K562 (cell line): ENCODE results near the gene PIGL. TPM values are rescaled to one million over a fixed set of nuclear protein-coding genes. Genes with fewer than 3 reads are reported as not detected.

Experiments used
- ATAC-seq: fragments of 200-7000 bp; cut with Tn5 transposase; 3 replicates; pipeline ENCODE4 v1.9.1; 2020; ENCODE audit warnings: moderate library complexity
- BruUV-seq: library from RNA; stranded (reverse); fragments of 400-500 nt; replicated peaks from 2 replicates; lab custom pipeline; 2021; lab: Mats Ljungman, UMichigan
- CTCF ChIA-PET: fragments of 300-600 bp; formaldehyde crosslinking; extraction: SDS; loops from one replicate; lab custom pipeline; 2021; ENCODE audit warnings: low intra/inter-chr PET ratio; lab: Yijun Ruan, JAX
- POLR2A ChIA-PET: fragments of 300-600, 350-650 bp; sonication (Branson Sonifier 250); formaldehyde crosslinking; extraction: SDS; loops from one replicate; lab custom pipeline; 2021; ENCODE audit warnings: antibody characterized with exemption, inconsistent platforms; lab: Yijun Ruan, JAX
- DNase-seq, 4 experiments: peaks; one replicate each; pipeline versions ENCODE4 v3.0.0 to v3.0.0-alpha.2; 2011 to 2018; ENCODE audit warnings: low spot score in 3 of 4, mixed read lengths in 3 of 4; ENCODE audit errors: extremely low read depth in 1 of 4
- FAIRE-seq: peaks from 2 replicates; lab custom pipeline; 2011; peaks lifted over from hg19 to GRCh38; lab: Jason Lieb, UNC
- H2AFZ ChIP-seq: 2 replicates; pipeline ENCODE4 v1.6.0; 2011; ENCODE audit warnings: low read depth, low read length, control low read depth, inconsistent platforms
- H3K27ac ChIP-seq: fragments of 200-600 bp; 3 replicates; pipeline ENCODE4 v1.8.0; 2011; ENCODE audit warnings: low read depth, mild to moderate bottlenecking, control low read depth, inconsistent platforms, low read length, moderate library complexity, mixed read lengths; ENCODE audit errors: extremely low read depth
- H3K27me3 ChIP-seq, 2 experiments: fragments of 300-600 bp in 1 of 2; 2 replicates in 1 of 2; 3 replicates in 1 of 2; pipeline versions ENCODE4 v1.6.0 to v1.8.0; 2011; ENCODE audit warnings: inconsistent platforms in 2 of 2, low read length in 2 of 2, mild to moderate bottlenecking in 1 of 2, mixed read lengths in 1 of 2, moderate library complexity in 1 of 2; ENCODE audit not compliant: control insufficient read depth in 2 of 2, insufficient read depth in 2 of 2
- H3K36me3 ChIP-seq: fragments of 300-600 bp; 3 replicates; pipeline ENCODE4 v1.8.0; 2011; ENCODE audit warnings: mild to moderate bottlenecking, low read length, inconsistent platforms; ENCODE audit not compliant: control insufficient read depth, insufficient read depth
- H3K4me1 ChIP-seq, 2 experiments: fragments of 200-600 bp in 1 of 2; replicated peaks in 1 of 2; 2 replicates in 1 of 2; 3 replicates in 1 of 2; pipeline versions ENCODE4 v1.5.1 to v1.8.0; 2011; ENCODE audit warnings: inconsistent platforms in 2 of 2, low read length in 2 of 2, mild to moderate bottlenecking in 1 of 2, mixed read lengths in 1 of 2, moderate library complexity in 1 of 2; ENCODE audit not compliant: control insufficient read depth in 2 of 2, insufficient read depth in 2 of 2
- H3K4me2 ChIP-seq: 2 replicates; pipeline ENCODE4 v1.6.1; 2011; ENCODE audit warnings: low read length, control low read depth, inconsistent platforms, mixed read lengths; ENCODE audit not compliant: insufficient read depth
- H3K4me3 ChIP-seq: fragments of 200-600 bp; sonication (generic), shearing (Covaris generic); 2 replicates; pipeline ENCODE4 v1.5.1; 2016; ENCODE audit warnings: control low read depth, inconsistent platforms
- H3K79me2 ChIP-seq: fragments of 200-600 bp; 3 replicates; pipeline ENCODE4 v1.8.0; 2011; ENCODE audit warnings: low read length, inconsistent platforms; ENCODE audit not compliant: control insufficient read depth, insufficient read depth
- H3K9ac ChIP-seq, 2 experiments: 2 replicates each; pipeline versions ENCODE4 v1.6.0 to v1.6.1; 2011; ENCODE audit warnings: low read depth in 2 of 2, low read length in 2 of 2, control low read depth in 1 of 2, inconsistent platforms in 1 of 2, mild to moderate bottlenecking in 1 of 2, mixed read lengths in 1 of 2; ENCODE audit not compliant: insufficient read depth in 1 of 2
- H3K9me1 ChIP-seq: one replicate; pipeline ENCODE4 v1.6.0; 2011; ENCODE audit warnings: inconsistent platforms, mild to moderate bottlenecking, low read length, moderate library complexity; ENCODE audit not compliant: control insufficient read depth, insufficient read depth
- H3K9me3 ChIP-seq: replicated peaks from 2 replicates; pipeline ENCODE4 v1.5.1; 2011; ENCODE audit warnings: low read depth, low read length, inconsistent platforms; ENCODE audit not compliant: control insufficient read depth, insufficient read depth
- H4K20me1 ChIP-seq: replicated peaks from 2 replicates; pipeline ENCODE4 v1.6.1; 2011; ENCODE audit warnings: low read length, inconsistent platforms, mixed read lengths; ENCODE audit not compliant: control insufficient read depth, insufficient read depth
- CEBPB ChIP-seq: fragments of 450-650 bp; IDR thresholded peaks from 2 replicates; pipeline ENCODE4 v1.6.1; 2016; ENCODE audit warnings: missing genetic modification characterization, missing compliant biosample characterization
- CEBPG ChIP-seq, 3 experiments: fragments of 200-800 bp in 1 of 3; sonication (Bioruptor generic) in 1 of 3; sonication (generic) in 1 of 3; formaldehyde crosslinking in 1 of 3; IDR thresholded peaks in 2 of 3; conservative IDR thresholded peaks in 1 of 3; 2 replicates each; pipeline versions ENCODE4 v1.6.1 to v1.8.0; 2016 to 2022; ENCODE audit warnings: missing compliant biosample characterization in 2 of 3, missing genetic modification characterization in 2 of 3, mild to moderate bottlenecking in 1 of 3, missing genetic modification reagents in 1 of 3
- CREM ChIP-seq: IDR thresholded peaks from 2 replicates; pipeline ENCODE4 v1.6.1; 2014; ENCODE audit warnings: antibody characterized with exemption, low read depth
- CTCF ChIP-seq, 3 experiments: IDR thresholded peaks in 2 of 3; conservative IDR thresholded peaks in 1 of 3; 2 replicates each; pipeline ENCODE4 v1.5.1; 2011 to 2012; ENCODE audit warnings: low read length in 3 of 3, mild to moderate bottlenecking in 3 of 3, control low read depth in 2 of 3, improper control_type of control experiment in 1 of 3, inconsistent platforms in 1 of 3, low read depth in 1 of 3, mixed read lengths in 1 of 3, moderate library complexity in 1 of 3; ENCODE audit not compliant: insufficient read depth in 2 of 3
- CXXC5 ChIP-seq: fragments of 250-450 bp; sonication (Bioruptor Pico); IDR thresholded peaks from 2 replicates; pipeline ENCODE4 v1.8.0; 2022; ENCODE audit warnings: inconsistent platforms, mild to moderate bottlenecking, moderate library complexity
- DPF2 ChIP-seq: fragments of 450-650 bp; IDR thresholded peaks from 2 replicates; pipeline ENCODE4 v1.6.1; 2016
- HSF4 ChIP-seq: fragments of 250-450 bp; sonication (Bioruptor Pico); IDR thresholded peaks from 2 replicates; pipeline ENCODE4 v2.1.2; 2022; ENCODE audit warnings: mild to moderate bottlenecking, moderate library complexity, borderline replicate concordance
- MCM5 ChIP-seq: fragments of 450-650 bp; IDR thresholded peaks from 2 replicates; pipeline ENCODE4 v1.6.1; 2016; ENCODE audit warnings: low read depth
- MTA3 ChIP-seq: fragments of 450-650 bp; formaldehyde crosslinking; IDR thresholded peaks from 2 replicates; pipeline ENCODE4 v1.6.1; 2017; ENCODE audit warnings: mild to moderate bottlenecking, borderline replicate concordance
- MYNN ChIP-seq, 2 experiments: sonication (generic); formaldehyde crosslinking in 1 of 2; IDR thresholded peaks; 2 replicates each; pipeline versions ENCODE4 v1.5.0 to v1.6.1; 2016 to 2020; ENCODE audit warnings: antibody characterized with exemption in 1 of 2, missing genetic modification reagents in 1 of 2
- POU5F1 ChIP-seq: fragments of 150-350 bp; IDR thresholded peaks from 2 replicates; pipeline ENCODE4 v1.6.1; 2014; ENCODE audit warnings: borderline replicate concordance, low read length, low read depth, mild to moderate bottlenecking; ENCODE audit not compliant: partially characterized antibody
- RB1 ChIP-seq: fragments of 450-650 bp; IDR thresholded peaks from 2 replicates; pipeline ENCODE4 v1.6.1; 2017; ENCODE audit warnings: low read depth, mild to moderate bottlenecking
- TFAP4 ChIP-seq: sonication (generic); formaldehyde crosslinking; IDR thresholded peaks from 2 replicates; pipeline ENCODE4 v1.8.0; 2022; ENCODE audit warnings: missing genetic modification reagents, mild to moderate bottlenecking, moderate library complexity, borderline replicate concordance
- ZBTB34 ChIP-seq: fragments of 250-450 bp; sonication (Bioruptor Pico); IDR thresholded peaks from 2 replicates; pipeline ENCODE4 v1.8.0; 2021; ENCODE audit warnings: mild to moderate bottlenecking, moderate library complexity
- ZEB2 ChIP-seq: fragments of 450-650 bp; IDR thresholded peaks from 2 replicates; pipeline ENCODE4 v1.6.1; 2016
- ZNF121 ChIP-seq: sonication (generic); formaldehyde crosslinking; conservative IDR thresholded peaks from 2 replicates; pipeline ENCODE4 v1.8.0; 2022; ENCODE audit warnings: missing genetic modification reagents
- ZNF133 ChIP-seq: fragments of 250-450 bp; sonication (Bioruptor Pico); IDR thresholded peaks from 2 replicates; pipeline ENCODE4 v1.4.0; 2020; ENCODE audit warnings: mild to moderate bottlenecking
- ZNF175 ChIP-seq: fragments of 200-800 bp; sonication (Bioruptor generic); IDR thresholded peaks from 2 replicates; pipeline ENCODE4 v1.6.1; 2016; ENCODE audit warnings: low read depth, mild to moderate bottlenecking, missing genetic modification characterization, missing compliant biosample characterization
- WGBS: fragments of 100-300 bp; shearing (Covaris generic); methylation state at CpG from one replicate; pipeline ENCODE4 v1.1.6; 2016; ENCODE audit warnings: low coverage, mixed read lengths; ENCODE audit not compliant: insufficient coverage; ENCODE audit errors: missing lambda C conversion rate; 5-methylcytosine and 5-hydroxymethylcytosine counted together
- in situ Hi-C: fragments of 300-500 bp; cut with MboI; formaldehyde crosslinking; loops from 4 replicates; pipeline ENCODE4 v1.15.0; 2018; ENCODE audit warnings: inconsistent platforms, mixed read lengths
- intact Hi-C: fragments of 100-400 bp; cut with micrococcal nuclease; formaldehyde crosslinking; loops from 2 replicates; pipeline ENCODE4 v1.14.2; 2022
- polyA plus RNA-seq, 8 experiments: library from polyadenylated mRNA; depleted of rRNA in 4 of 8; stranded (reverse) in 5 of 8; unstranded in 3 of 8; fragments of >200 nt; fragmentation: Nextera tagmentation in 2 of 8; fragmentation: Illumina TruSeq in 1 of 8; extraction: Ambion mirVana in 2 of 8; extraction: Trizol in 1 of 8; gene quantifications; 2 replicates each; pipeline versions ENCODE4 v1.2.1 to v1.2.3, GENCODE V29; 2011 to 2014; ENCODE audit warnings: inconsistent platforms in 1 of 8, missing spikeins in 1 of 8
- total RNA-seq, 7 experiments: library from RNA; depleted of rRNA in 6 of 7; stranded (reverse); fragments of >200 nt in 6 of 7; fragmentation: Illumina TruSeq in 2 of 7; extraction: Trizol in 2 of 7; gene quantifications; 2 replicates each; pipeline versions ENCODE4 v1.2.1 to v1.2.3, GENCODE V29; 2011 to 2021; ENCODE audit warnings: low replicate concordance in 1 of 7

PIGL gene
- total and polyA plus RNA-seq, 9 of the 15 experiments (the other 6 are each of a cell fraction or from before 2014, with no cell fraction given): 19.9 to 55.3 (median 29.6) TPM

GRCh38 chr17:16283705-16284104 lies 66.7 kb downstream of the PIGL start:
- CTCF ChIA-PET: no interaction called here
- H3K9ac ChIP-seq: no peak overlapping the region
- no peaks in the 10 kb centered on the region for H3K9me1 ChIP-seq
- FAIRE-seq (no peak), ATAC-seq (no peak), DNase-seq (no peak)
- peaks cover 9 to 41% of the 10 kb centered on the region in 2 experiments for H3K4me1 ChIP-seq
- no peaks in the 10 kb centered on the region for H3K27me3 ChIP-seq
- POLR2A ChIA-PET: no interaction called here
- no peak overlapping the region for H3K27ac ChIP-seq
- H3K4me3 ChIP-seq: no peak overlapping the region
- no peak overlapping the region for H3K4me2 ChIP-seq
- WGBS: 53% methylated on average over 4 of the region's 9 CpGs
- H4K20me1 ChIP-seq: no peaks in the 10 kb centered on the region
- intact Hi-C loops (loop anchor here (10.0 kb wide), 1 partner anchor 241 kb away; no protein-coding TSS in a partner anchor), in situ Hi-C loops (no loop called here)
- no peaks in the 10 kb centered on the region; the same call in 2 of the 3 replicates for H3K79me2 ChIP-seq
- peaks cover 5% of the 10 kb centered on the region; the same call in 2 of the 3 replicates for H3K36me3 ChIP-seq
- BruUV-seq: no TSS peak
- H2AFZ ChIP-seq: no peak overlapping the region
- no peaks in the 10 kb centered on the region; the same call in 1 of the 2 replicates for H3K9me3 ChIP-seq
- TF ChIP-seq ZEB2: no peak
- 0 out of 2 replicates have a peak, but pooled peaks have one; percentile 7 for TF ChIP-seq CREM
- TF ChIP-seq MCM5: no peak
- TF ChIP-seq CTCF (IDR thresholded peaks at IDR 0.05 in 2 of 3, conservative IDR thresholded peaks at IDR 0.05 in 1 of 3; ENCODE audit: insufficient read depth in 2 of 3, low read depth in 1 of 3, low read length in 3 of 3): no peak
- TF ChIP-seq ZNF133: no peak
- TF ChIP-seq CEBPG (CRISPR knock-in tag; IDR thresholded peaks at IDR 0.05): no peak
- TF ChIP-seq CEBPG (tag; conservative IDR thresholded peaks at IDR 0.05 in 1 of 2, IDR thresholded peaks at IDR 0.05 in 1 of 2): peak; percentile 24 to 54; a peak in 2 of 4 replicates
- no peak for TF ChIP-seq ZNF175 (CRISPR knock-in tag)
- peak; percentile 40; the same call in 1 of the 2 replicates for TF ChIP-seq CEBPB
- TF ChIP-seq MYNN (IDR thresholded peaks at IDR 0.05): no peak
- no peak for TF ChIP-seq MYNN (CRISPR knock-in tag; IDR thresholded peaks at IDR 0.05)
- no peak for TF ChIP-seq RB1
- no peak for TF ChIP-seq DPF2
- TF ChIP-seq TFAP4 (CRISPR knock-in tag): no peak
- no peak for TF ChIP-seq CXXC5
- TF ChIP-seq POU5F1: no peak
- no peak for TF ChIP-seq ZBTB34
- no peak for TF ChIP-seq MTA3
- TF ChIP-seq HSF4 (CRISPR knock-in tag): no peak
- no peak for TF ChIP-seq ZNF121 (CRISPR knock-in tag)
